Measurements from ENCODE around the gene CNN2. TPM values are rescaled to one million over a fixed set of nuclear protein-coding genes. Genes with fewer than 3 reads are reported as not detected.

The CNN2 gene
- total and polyA plus RNA-seq, 8 donors, result 20.4 to 73.8 (median 53.5) TPM

- no peak overlapping the region for H3K4me3 ChIP-seq
- H3K36me3 ChIP-seq, result no peaks in the 10 kb centered on the region
- H3K4me1 ChIP-seq, result peaks cover 0 to 10% (median 0%) of the 10 kb centered on the region in 3 donors
- intact Hi-C loops (cut with DNase I), result no loop called here
- no peaks in the 10 kb centered on the region for H3K9me3 ChIP-seq
- no peak for TF ChIP-seq CTCF (IDR thresholded peaks at IDR 0.05)
- no peaks in the 10 kb centered on the region for H3K27me3 ChIP-seq
- FAIRE-seq (no peak), ATAC-seq (peak in 3 of 4 donors; percentile 5 to 17 (median 15)), DNase-seq (peak in 3 of 6 donors; percentile 61 to 71 (median 66))
- peak overlapping the region in 1 of 4 donors; percentile 22 for H3K27ac ChIP-seq
- 64 to 75% methylated on average over 16 of the region's 16 CpGs for WGBS, 2 donors
Observed at GRCh38 chr19:1076951-1077350, 50.5 kb downstream of the CNN2 start.

- H3K9me3 ChIP-seq, result no peaks in the 10 kb centered on the region
- no peak overlapping the region for H3K27ac ChIP-seq
- ATAC-seq (no peak), DNase-seq (peak in 3 of 6 donors; percentile 48 to 78 (median 60)), FAIRE-seq (no peak)
- no peak for TF ChIP-seq CTCF (IDR thresholded peaks at IDR 0.05)
- intact Hi-C loops (cut with DNase I), result no loop called here
- no peak overlapping the region for H3K4me3 ChIP-seq
- peaks cover 0 to 17% (median 0%) of the 10 kb centered on the region in 3 donors for H3K4me1 ChIP-seq
- H3K27me3 ChIP-seq, result no peaks in the 10 kb centered on the region
- H3K36me3 ChIP-seq, result no peaks in the 10 kb centered on the region
- WGBS, 2 donors, result 90 to 95% methylated on average over 45 of the region's 45 CpGs
Observed at GRCh38 chr19:1079566-1080111, 53.2 kb downstream of the CNN2 start.

GRCh38 chr19:1080360-1081161 lies 54.2 kb downstream of the CNN2 start:
- H3K27ac ChIP-seq, result no peak overlapping the region
- no peak for ATAC-seq
- intact Hi-C loops (cut with DNase I), result no loop called here
- no peaks in the 10 kb centered on the region for H3K27me3 ChIP-seq
- 92 to 95% methylated on average over 50 of the region's 50 CpGs for WGBS, 2 donors
- FAIRE-seq, result no peak
- TF ChIP-seq CTCF (IDR thresholded peaks at IDR 0.05), result no peak
- H3K4me3 ChIP-seq, result no peak overlapping the region
- peaks cover 0 to 11% (median 0%) of the 10 kb centered on the region in 3 donors for H3K4me1 ChIP-seq
- peak in 3 of 6 donors; percentile 55 to 84 (median 58) for DNase-seq
- H3K36me3 ChIP-seq, result no peaks in the 10 kb centered on the region
- H3K9me3 ChIP-seq, result no peaks in the 10 kb centered on the region

- no peaks in the 10 kb centered on the region for H3K36me3 ChIP-seq
- no peaks in the 10 kb centered on the region for H3K27me3 ChIP-seq
- ATAC-seq, result peak in 1 of 4 donors; percentile 0
- H3K4me1 ChIP-seq, result peaks cover 0 to 7% (median 0%) of the 10 kb centered on the region in 3 donors
- DNase-seq, result peak in 3 of 6 donors; percentile 52 to 86 (median 73)
- intact Hi-C loops (cut with DNase I), result no loop called here
- 48 to 52% methylated on average over 52 to 58 of the region's 58 CpGs for WGBS, 2 donors
- H3K27ac ChIP-seq, result no peak overlapping the region
- FAIRE-seq, result no peak
- no peak for TF ChIP-seq CTCF (IDR thresholded peaks at IDR 0.05)
- H3K9me3 ChIP-seq, result no peaks in the 10 kb centered on the region
- peak overlapping the region in 1 of 4 donors; percentile 31 for H3K4me3 ChIP-seq
Observed at GRCh38 chr19:1081301-1082164, 55.1 kb downstream of the CNN2 start.

Data from pancreas (tissue), 10 donors.